ENCODE measurements around the gene COA3. TPM values are rescaled to one million over a fixed set of nuclear protein-coding genes. Genes with fewer than 3 reads are reported as not detected.
A peak's percentile ranks its signal among the peaks of the same experiment; 100 is the strongest.
"Not testable (repeated sequence)": the region's sequence is repeated elsewhere in the genome, so short reads cannot be mapped to it uniquely, and the experiment has no call there.

COA3 gene
- total RNA-seq, 6 experiments from 2014 or later: 52.8 to 67.3 (median 61.1) TPM

DNA sequence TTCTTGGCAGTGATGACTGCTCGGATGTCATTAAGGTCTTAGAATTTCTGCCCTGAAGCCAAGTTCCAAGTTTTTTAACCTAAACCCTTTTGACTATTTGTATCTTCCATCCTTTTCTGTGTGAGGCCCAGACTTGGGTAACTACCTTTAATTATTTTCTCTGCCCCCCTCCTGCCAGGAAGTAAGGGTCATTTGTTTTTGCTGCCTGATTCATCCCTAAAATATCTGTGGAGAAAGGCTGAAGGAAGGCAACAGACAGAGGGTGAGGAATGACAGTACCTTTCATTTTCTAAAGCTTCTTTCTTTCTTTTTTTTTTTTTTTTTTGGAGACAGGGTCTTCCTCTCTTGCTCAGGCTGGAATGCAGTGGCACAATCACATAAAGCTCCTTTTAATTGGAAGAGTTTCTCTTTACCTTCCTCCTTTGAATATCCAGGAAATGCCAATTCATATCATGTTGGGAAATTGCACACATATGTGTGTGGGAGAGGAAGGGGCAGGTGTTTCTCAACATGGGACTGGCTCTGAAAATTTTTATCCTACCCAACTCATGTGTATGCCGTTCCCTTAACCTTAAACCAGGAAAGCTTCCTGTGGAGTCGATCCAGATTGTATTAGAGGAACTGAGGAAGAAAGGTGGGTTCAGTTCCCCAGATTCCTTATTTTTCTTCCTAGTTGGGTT, 24.3 kb downstream of the COA3 start:
- peak; percentile 50 for DNase-seq
- TF ChIP-seq, protein P1, sequence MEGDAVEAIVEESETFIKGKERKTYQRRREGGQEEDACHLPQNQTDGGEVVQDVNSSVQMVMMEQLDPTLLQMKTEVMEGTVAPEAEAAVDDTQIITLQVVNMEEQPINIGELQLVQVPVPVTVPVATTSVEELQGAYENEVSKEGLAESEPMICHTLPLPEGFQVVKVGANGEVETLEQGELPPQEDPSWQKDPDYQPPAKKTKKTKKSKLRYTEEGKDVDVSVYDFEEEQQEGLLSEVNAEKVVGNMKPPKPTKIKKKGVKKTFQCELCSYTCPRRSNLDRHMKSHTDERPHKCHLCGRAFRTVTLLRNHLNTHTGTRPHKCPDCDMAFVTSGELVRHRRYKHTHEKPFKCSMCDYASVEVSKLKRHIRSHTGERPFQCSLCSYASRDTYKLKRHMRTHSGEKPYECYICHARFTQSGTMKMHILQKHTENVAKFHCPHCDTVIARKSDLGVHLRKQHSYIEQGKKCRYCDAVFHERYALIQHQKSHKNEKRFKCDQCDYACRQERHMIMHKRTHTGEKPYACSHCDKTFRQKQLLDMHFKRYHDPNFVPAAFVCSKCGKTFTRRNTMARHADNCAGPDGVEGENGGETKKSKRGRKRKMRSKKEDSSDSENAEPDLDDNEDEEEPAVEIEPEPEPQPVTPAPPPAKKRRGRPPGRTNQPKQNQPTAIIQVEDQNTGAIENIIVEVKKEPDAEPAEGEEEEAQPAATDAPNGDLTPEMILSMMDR (IDR thresholded peaks at IDR 0.05): no peak
- H3K9me3 Mint-ChIP-seq: no peaks in the 10 kb centered on the region
- H3K36me3 Mint-ChIP-seq (ENCODE audit: low read depth): peaks cover 22% of the 10 kb centered on the region; the same call in 1 of the 2 replicates
- peak overlapping the region; percentile 94 for H3K27ac Mint-ChIP-seq
- H3K4me3 Mint-ChIP-seq: peak overlapping the region; percentile 98
- H3K4me1 Mint-ChIP-seq (ENCODE audit: low read depth): peaks cover 41% of the 10 kb centered on the region
- H3K27me3 Mint-ChIP-seq (ENCODE audit: insufficient read depth): peaks cover 3% of the 10 kb centered on the region

GRCh38 chr17:42773290-42774035, 25.0 kb downstream of the COA3 start, which contains the start of gene VPS25:
TSS of gene VPS25 (plus strand) at chr17:42773449. CDS start at chr17:42773476, 27 bp downstream.
- Mint-ChIP-seq H3K27me3 (ENCODE audit: insufficient read depth) (peaks cover 3% of the 10 kb centered on the region), H3K4me1 (ENCODE audit: low read depth) (peaks cover 39% of the 10 kb centered on the region), H3K27ac (peak within 1 kb of the TSS; percentile 94), H3K9me3 (no peaks in the 10 kb centered on the region), H3K4me3 (peak within 1 kb of the TSS; percentile 98), H3K36me3 (ENCODE audit: low read depth) (peaks cover 19% of the 10 kb centered on the region; the same call in 1 of the 2 replicates)
- DNase-seq: peak; percentile 83
- TF ChIP-seq, protein P1 (IDR thresholded peaks at IDR 0.05): peak; percentile 43

DNA sequence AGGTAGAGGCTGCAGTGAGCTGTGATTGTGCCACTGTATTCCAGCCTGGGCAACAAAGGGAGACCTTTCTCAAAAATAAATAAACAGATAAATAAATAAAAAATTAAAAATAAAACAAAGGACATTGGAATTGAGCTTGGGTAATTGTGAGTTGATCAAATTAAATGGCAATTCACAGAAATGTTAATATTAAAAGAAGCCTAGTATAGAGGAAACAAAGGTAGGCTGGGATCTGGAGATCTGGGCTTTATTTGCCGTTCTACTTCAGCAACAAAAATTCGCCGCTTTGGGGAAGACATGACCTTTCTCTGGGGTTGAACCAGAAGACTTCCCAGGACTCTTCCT, 25.6 kb downstream of the COA3 start:
- TF ChIP-seq, protein P1 (IDR thresholded peaks at IDR 0.05): no peak
- DNase-seq: no peak

DNA sequence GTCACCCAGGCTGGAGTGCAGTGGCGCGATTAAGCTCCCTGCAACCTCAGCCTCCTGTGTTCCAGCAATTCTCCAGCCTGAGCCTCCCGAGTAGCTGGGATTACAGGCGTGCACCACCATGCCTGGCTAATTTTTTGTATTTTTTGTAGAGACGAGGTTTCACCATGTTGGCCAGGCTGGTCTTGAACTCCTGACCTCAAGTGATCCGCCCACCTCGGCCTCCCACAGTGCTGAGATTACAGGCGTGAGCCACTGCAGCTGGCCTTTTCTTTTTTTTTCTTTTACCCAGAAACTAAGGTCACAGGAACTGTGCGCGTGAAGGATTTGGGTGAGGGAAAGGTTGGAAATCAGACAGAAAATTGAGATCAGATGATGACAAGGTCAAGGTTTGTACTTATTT, 28.5 kb downstream of the COA3 start:
- H3K27ac Mint-ChIP-seq; H3K36me3 Mint-ChIP-seq (ENCODE audit: low read depth); H3K9me3 Mint-ChIP-seq; DNase-seq; H3K4me3 Mint-ChIP-seq; H3K27me3 Mint-ChIP-seq (ENCODE audit: insufficient read depth): not testable (repeated sequence)
- peaks cover 36% of the 10 kb centered on the region for H3K4me1 Mint-ChIP-seq (ENCODE audit: low read depth)

More for the DNA sequence above, 25.6 kb downstream of the COA3 start:
- peak overlapping the region; percentile 98 for H3K4me3 Mint-ChIP-seq
- H3K36me3 Mint-ChIP-seq (ENCODE audit: low read depth): peaks cover 14% of the 10 kb centered on the region; the same call in 1 of the 2 replicates
- peak overlapping the region; percentile 94 for H3K27ac Mint-ChIP-seq
- H3K4me1 Mint-ChIP-seq (ENCODE audit: low read depth): peaks cover 41% of the 10 kb centered on the region
- peaks cover 7% of the 10 kb centered on the region for H3K27me3 Mint-ChIP-seq (ENCODE audit: insufficient read depth)
- H3K9me3 Mint-ChIP-seq: no peaks in the 10 kb centered on the region

DNA sequence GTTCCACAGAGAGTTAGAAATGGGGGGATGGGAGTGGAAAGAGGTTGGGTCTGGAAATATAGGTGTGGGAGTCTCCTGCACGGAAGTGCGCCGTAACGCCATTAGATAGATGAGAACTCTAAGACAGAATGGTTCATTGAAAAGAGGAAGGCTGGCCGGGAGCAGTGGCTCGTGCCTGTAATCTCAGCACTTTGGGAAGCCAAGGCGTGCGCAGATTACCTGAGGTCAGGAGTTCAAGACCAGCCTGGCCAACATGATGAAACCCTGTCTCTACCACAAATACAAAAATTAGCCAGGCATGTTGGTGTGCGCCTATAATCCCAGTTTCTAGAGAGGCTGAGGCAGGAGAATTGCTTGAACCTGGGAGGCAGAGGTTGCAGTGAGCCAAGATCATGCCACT, 30.5 kb downstream of the COA3 start:
- H3K36me3 Mint-ChIP-seq (ENCODE audit: low read depth); H3K27me3 Mint-ChIP-seq (ENCODE audit: insufficient read depth); H3K4me3 Mint-ChIP-seq; DNase-seq; H3K27ac Mint-ChIP-seq; H3K9me3 Mint-ChIP-seq: not testable (repeated sequence)
- H3K4me1 Mint-ChIP-seq (ENCODE audit: low read depth): peaks cover 26% of the 10 kb centered on the region

- TF ChIP-seq, protein P1 (IDR thresholded peaks at IDR 0.05): no peak
- peaks cover 25% of the 10 kb centered on the region for H3K4me1 Mint-ChIP-seq (ENCODE audit: low read depth)
These were observed 31.0 kb downstream of the COA3 start for GRCh38 chr17:42767512-42767911.

More at GRCh38 chr17:42767512-42767911, 31.0 kb downstream of the COA3 start:
- no peak for DNase-seq
- no peaks in the 10 kb centered on the region for H3K9me3 Mint-ChIP-seq
- H3K27ac Mint-ChIP-seq: no peak overlapping the region
- no peak overlapping the region for H3K4me3 Mint-ChIP-seq
- no peaks in the 10 kb centered on the region for H3K36me3 Mint-ChIP-seq (ENCODE audit: low read depth)
- peaks cover 5% of the 10 kb centered on the region; the same call in 1 of the 2 replicates for H3K27me3 Mint-ChIP-seq (ENCODE audit: insufficient read depth)

Measured in HFFc6 (cell line).